ENCODE results near the gene TRAT1. TPM values are rescaled to one million over a fixed set of nuclear protein-coding genes. Genes with fewer than 3 reads are reported as not detected.

Gene TRAT1
- total and polyA plus RNA-seq, 2 experiments from 2014 or later = not detected

DNA sequence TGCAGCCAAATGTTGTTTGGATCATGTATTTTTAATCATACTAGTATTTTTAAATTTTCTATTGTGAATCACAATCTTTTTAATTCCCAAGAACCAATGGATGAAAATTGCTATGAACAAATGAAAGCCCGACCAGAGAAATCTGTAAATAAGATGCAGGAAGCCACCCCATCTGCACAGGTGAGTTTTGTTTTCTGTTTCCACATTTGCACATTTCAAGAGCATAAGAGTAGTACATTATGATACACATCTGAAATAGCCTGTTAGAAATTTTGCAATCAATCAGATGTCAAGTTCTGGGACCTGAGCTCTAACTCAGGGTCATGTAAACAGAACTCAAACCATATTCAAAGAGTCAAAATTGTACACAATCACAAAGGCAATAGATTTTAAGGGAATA is 26.5 kb downstream of the TRAT1 start:
- H3K27me3 Mint-ChIP-seq (ENCODE audit: insufficient read depth, low read depth, poor library complexity) = no peaks in the 10 kb centered on the region
- H3K4me3 Mint-ChIP-seq = no peak overlapping the region

More for the DNA sequence above, 26.5 kb downstream of the TRAT1 start:
- Histone ChIP-seq H3F3A (replicated peaks; ENCODE audit: low read depth) (no peaks in the 10 kb centered on the region), H3K79me2 (replicated peaks; ENCODE audit: insufficient read depth) (no peaks in the 10 kb centered on the region), H3K9me2 (ENCODE audit: insufficient read depth) (no peaks in the 10 kb centered on the region), H3K27me3 (ENCODE audit: insufficient read depth) (no peaks in the 10 kb centered on the region), H3K36me3 (ENCODE audit: insufficient read depth) (no peaks in the 10 kb centered on the region), H3K27ac (ENCODE audit: low read depth) (no peak overlapping the region), H3K4me2 (no peak overlapping the region), H4K20me1 (replicated peaks; ENCODE audit: insufficient read depth) (no peaks in the 10 kb centered on the region), H3K4me1 (ENCODE audit: insufficient read depth) (no peaks in the 10 kb centered on the region), H3K4me3 (no peak overlapping the region), H2AFZ (no peak overlapping the region)
- Mint-ChIP-seq H3K4me1 (no peaks in the 10 kb centered on the region), H3K27ac (no peak overlapping the region), H3K9me3 (no peaks in the 10 kb centered on the region), H3K36me3 (ENCODE audit: low read depth) (no peaks in the 10 kb centered on the region)
- no peak for ATAC-seq
- TF ChIP-seq ETS1 (IDR thresholded peaks at IDR 0.05) (no peak), EZH2 (IDR thresholded peaks at IDR 0.05; ENCODE audit: low read depth, unreplicated experiment) (no peak), CREB1 (CRISPR knock-in tag; IDR thresholded peaks at IDR 0.05; ENCODE audit: low read depth) (no peak), ZNF331 (CRISPR knock-in tag; IDR thresholded peaks at IDR 0.05; ENCODE audit: low read depth) (no peak), JUNB (IDR thresholded peaks at IDR 0.05; ENCODE audit: unreplicated experiment) (no peak), STAT1 (IDR thresholded peaks at IDR 0.05; ENCODE audit: unreplicated experiment) (no peak), ZNF114 (CRISPR knock-in tag; IDR thresholded peaks at IDR 0.05) (no peak), ZNF462 (CRISPR knock-in tag; IDR thresholded peaks at IDR 0.05) (no peak)
- TF ChIP-seq, protein P1, sequence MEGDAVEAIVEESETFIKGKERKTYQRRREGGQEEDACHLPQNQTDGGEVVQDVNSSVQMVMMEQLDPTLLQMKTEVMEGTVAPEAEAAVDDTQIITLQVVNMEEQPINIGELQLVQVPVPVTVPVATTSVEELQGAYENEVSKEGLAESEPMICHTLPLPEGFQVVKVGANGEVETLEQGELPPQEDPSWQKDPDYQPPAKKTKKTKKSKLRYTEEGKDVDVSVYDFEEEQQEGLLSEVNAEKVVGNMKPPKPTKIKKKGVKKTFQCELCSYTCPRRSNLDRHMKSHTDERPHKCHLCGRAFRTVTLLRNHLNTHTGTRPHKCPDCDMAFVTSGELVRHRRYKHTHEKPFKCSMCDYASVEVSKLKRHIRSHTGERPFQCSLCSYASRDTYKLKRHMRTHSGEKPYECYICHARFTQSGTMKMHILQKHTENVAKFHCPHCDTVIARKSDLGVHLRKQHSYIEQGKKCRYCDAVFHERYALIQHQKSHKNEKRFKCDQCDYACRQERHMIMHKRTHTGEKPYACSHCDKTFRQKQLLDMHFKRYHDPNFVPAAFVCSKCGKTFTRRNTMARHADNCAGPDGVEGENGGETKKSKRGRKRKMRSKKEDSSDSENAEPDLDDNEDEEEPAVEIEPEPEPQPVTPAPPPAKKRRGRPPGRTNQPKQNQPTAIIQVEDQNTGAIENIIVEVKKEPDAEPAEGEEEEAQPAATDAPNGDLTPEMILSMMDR (conservative IDR thresholded peaks at IDR 0.05; ENCODE audit: low read depth in 2 of 2) = no peak
- DNase-seq (ENCODE audit: low spot score) = no peak
